Measurements from ENCODE around the gene ATMIN.

- TF ChIP-seq GATA3 (IDR thresholded peaks at IDR 0.05; ENCODE audit: low read depth, low read length) = no peak
- TF ChIP-seq GATA2 (IDR thresholded peaks at IDR 0.05; ENCODE audit: low read depth, low read length) = no peak
These were observed 31.8 kb upstream of the ATMIN start for GRCh38 chr16:81003610-81004460.
